ENCODE measurements around the gene HEG1.

The HEG1 gene

DNA sequence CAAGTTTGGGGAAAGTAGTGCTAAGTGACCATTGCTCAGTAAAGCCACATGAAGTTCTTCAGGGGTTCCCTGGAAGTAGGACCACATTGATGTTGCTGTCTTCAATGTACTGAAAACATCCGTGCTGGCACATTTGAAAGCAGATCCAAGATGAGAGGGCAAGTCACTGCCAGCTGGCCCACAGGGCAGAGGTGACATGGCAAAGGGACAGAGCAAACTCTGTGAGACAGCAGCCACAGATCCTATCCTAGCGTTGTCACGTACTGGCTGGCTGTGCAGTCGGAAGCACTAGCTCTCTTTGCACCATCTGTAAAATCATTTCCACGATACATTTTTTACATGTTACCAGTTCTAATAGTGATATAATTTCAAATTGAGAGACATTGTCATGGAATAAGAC, 135.1 kb downstream of the HEG1 start:
- FAIRE-seq = no peak
- DNase-seq (ENCODE audit: low spot score) = no peak

DNA sequence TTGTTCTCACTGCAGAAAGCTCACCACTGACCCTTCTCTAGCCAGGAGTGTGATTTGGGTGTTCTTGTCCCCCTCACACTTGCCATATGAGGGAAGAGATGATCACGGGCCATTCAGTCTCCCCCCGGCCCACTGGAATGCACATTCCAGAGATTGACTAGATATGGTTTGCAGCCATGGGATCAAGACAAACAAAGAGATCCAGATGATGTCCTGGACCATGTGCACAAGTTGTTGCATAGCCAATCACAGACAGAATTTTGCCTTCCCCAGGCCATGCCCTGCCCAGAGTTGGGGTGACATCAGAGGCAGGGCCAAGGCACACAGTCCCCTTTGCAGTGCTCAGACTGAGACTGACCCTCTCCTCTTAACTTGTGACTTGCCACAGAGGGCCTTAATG, 136.0 kb downstream of the HEG1 start:
- DNase-seq (ENCODE audit: low spot score) = no peak

DNA sequence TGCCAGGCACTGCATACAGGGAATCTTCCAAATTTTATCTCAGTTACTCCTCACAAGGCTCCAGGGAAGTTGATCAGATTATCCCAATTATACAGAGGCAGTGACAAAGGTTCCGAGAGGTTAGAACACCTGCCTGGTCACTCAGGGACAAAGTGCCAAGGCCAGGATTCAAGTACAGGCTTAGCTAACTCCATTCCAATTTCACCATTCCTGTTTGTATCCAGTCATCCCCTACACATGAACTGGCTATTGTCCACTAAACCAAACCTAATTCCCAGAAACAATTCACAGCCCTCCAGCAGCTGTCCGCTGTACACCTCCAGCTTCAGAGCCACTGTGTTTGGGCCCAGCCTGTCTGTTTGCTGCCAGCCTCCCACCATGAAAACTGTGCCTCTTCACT, 137.3 kb downstream of the HEG1 start:
- FAIRE-seq = no peak
- no peak for DNase-seq (ENCODE audit: low spot score)

More for the DNA sequence above, 136.0 kb downstream of the HEG1 start:
- FAIRE-seq = no peak

DNA sequence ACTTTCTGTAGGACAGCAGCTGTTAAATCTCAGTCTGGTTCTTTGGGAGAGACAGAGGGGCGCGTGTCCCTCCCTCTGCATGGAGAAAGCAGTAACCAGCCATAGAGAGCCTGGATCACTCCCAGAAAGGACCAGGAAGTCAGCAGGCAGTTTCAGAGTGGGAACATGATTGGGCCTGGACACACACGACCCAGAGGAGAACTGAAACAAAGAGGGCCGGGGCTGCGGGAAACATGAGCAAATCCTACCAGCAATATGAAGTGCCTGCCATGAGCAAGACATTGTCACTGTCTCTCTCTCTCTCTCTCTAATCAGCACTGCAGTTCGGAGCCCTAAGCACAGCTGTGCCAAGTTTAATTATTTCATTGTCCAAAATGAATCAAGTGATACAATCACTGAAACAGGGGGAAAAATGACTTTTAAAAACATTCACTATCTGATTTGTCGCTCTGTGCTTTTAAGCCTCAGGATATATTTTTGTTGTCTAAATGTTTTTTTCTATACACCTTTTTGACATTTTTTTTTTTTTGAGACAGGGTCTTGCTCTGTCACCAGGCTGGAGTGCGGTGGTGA, 138.9 kb downstream of the HEG1 start:
- no peak for DNase-seq (ENCODE audit: low spot score)
- no peak for FAIRE-seq

Measured in RCC 7860 (cell line).